CD14-positive monocyte (primary cell): ENCODE measurements around the gene DTD1. TPM values are rescaled to one million over a fixed set of nuclear protein-coding genes. Genes with fewer than 3 reads are reported as not detected.

ENCODE experiments used
- DNase-seq, 3 donors: peaks; one replicate each; pipeline ENCODE4 v3.0.0-alpha.2; 2011 to 2022
- H2AFZ ChIP-seq: 2 replicates; pipeline ENCODE4 v1.6.0; 2012; ENCODE audit warnings: mild to moderate bottlenecking, low read depth, low read length, inconsistent platforms; ENCODE audit not compliant: insufficient read depth, poor library complexity, severe bottlenecking
- H3K27ac ChIP-seq, 2 donors: 1 replicate in 1 of 2; 2 replicates in 1 of 2; pipeline ENCODE4 v1.5.1; 2012 to 2013; ENCODE audit warnings: low read length in 2 of 2, control low read depth in 1 of 2, inconsistent platforms in 1 of 2, low read depth in 1 of 2, mild to moderate bottlenecking in 1 of 2
- H3K27me3 ChIP-seq, 2 donors: one replicate each; pipeline versions ENCODE4 v1.6.0 to v1.6.1; 2011 to 2013; ENCODE audit warnings: low read length in 2 of 2; ENCODE audit not compliant: control insufficient read depth in 2 of 2, insufficient read depth in 2 of 2
- H3K36me3 ChIP-seq, 2 donors: replicated peaks in 1 of 2; 1 replicate in 1 of 2; 2 replicates in 1 of 2; pipeline versions ENCODE4 v1.5.1 to v1.6.1; 2012 to 2013; ENCODE audit warnings: low read length in 2 of 2, control low read depth in 1 of 2, inconsistent platforms in 1 of 2, mild to moderate bottlenecking in 1 of 2; ENCODE audit not compliant: insufficient read depth in 2 of 2, control insufficient read depth in 1 of 2
- H3K4me1 ChIP-seq, 2 donors: 1 replicate in 1 of 2; 2 replicates in 1 of 2; pipeline versions ENCODE4 v1.5.1 to v1.6.1; 2012 to 2013; ENCODE audit warnings: low read length in 2 of 2, control low read depth in 1 of 2, inconsistent platforms in 1 of 2, mild to moderate bottlenecking in 1 of 2, moderate library complexity in 1 of 2; ENCODE audit not compliant: insufficient read depth in 2 of 2, control insufficient read depth in 1 of 2
- H3K4me2 ChIP-seq: replicated peaks from 2 replicates; pipeline ENCODE3; 2012; ENCODE audit warnings: low read length, moderate library complexity, mild to moderate bottlenecking; ENCODE audit not compliant: poor library complexity, severe bottlenecking; ENCODE audit errors: extremely low read depth
- H3K4me3 ChIP-seq, 3 experiments: fragments of 200-600 bp in 1 of 3; sonication (generic) in 1 of 3; replicated peaks in 1 of 3; 1 replicate in 2 of 3; 2 replicates in 1 of 3; pipeline ENCODE4 v1.5.1; 2011 to 2013; ENCODE audit warnings: low read length in 3 of 3, mild to moderate bottlenecking in 3 of 3, control low read depth in 2 of 3, low read depth in 2 of 3, inconsistent platforms in 1 of 3, moderate library complexity in 1 of 3
- H3K79me2 ChIP-seq: 2 replicates; pipeline ENCODE4 v1.6.0; 2012; ENCODE audit warnings: mild to moderate bottlenecking, control low read depth, inconsistent platforms, low read length, moderate library complexity; ENCODE audit not compliant: insufficient read depth
- H3K9ac ChIP-seq: 2 replicates; pipeline ENCODE4 v1.6.0; 2017; ENCODE audit warnings: low read length, mild to moderate bottlenecking; ENCODE audit not compliant: insufficient read depth, poor library complexity, severe bottlenecking
- H3K9me3 ChIP-seq, 2 donors: replicated peaks in 1 of 2; 1 replicate in 1 of 2; 2 replicates in 1 of 2; pipeline versions ENCODE4 v1.5.1 to v1.6.1; 2012 to 2013; ENCODE audit warnings: low read length in 2 of 2, control low read depth in 1 of 2; ENCODE audit not compliant: control insufficient read depth in 1 of 2, insufficient read depth in 1 of 2
- H4K20me1 ChIP-seq: 2 replicates; pipeline ENCODE4 v1.6.0; 2012; ENCODE audit warnings: mild to moderate bottlenecking, low read length, control low read depth, moderate library complexity; ENCODE audit not compliant: insufficient read depth
- H3K27ac Mint-ChIP-seq, 7 donors: one replicate each; pipeline ENCODE4 v1.8.0; 2020; ENCODE audit warnings: mild to moderate bottlenecking in 7 of 7, mixed read lengths in 7 of 7, moderate library complexity in 6 of 7, inconsistent platforms in 2 of 7
- H3K27me3 Mint-ChIP-seq, 3 donors: one replicate each; pipeline ENCODE4 v1.8.0; 2021 to 2022; ENCODE audit warnings: low read depth in 3 of 3, mild to moderate bottlenecking in 3 of 3, mixed read lengths in 3 of 3, moderate library complexity in 3 of 3, inconsistent platforms in 1 of 3
- H3K36me3 Mint-ChIP-seq, 2 donors: one replicate each; pipeline ENCODE4 v1.8.0; 2020; ENCODE audit warnings: mixed read lengths in 2 of 2, inconsistent platforms in 1 of 2, mild to moderate bottlenecking in 1 of 2
- H3K4me1 Mint-ChIP-seq: one replicate; pipeline ENCODE4 v1.8.0; 2020; ENCODE audit warnings: mild to moderate bottlenecking, mixed read lengths
- H3K4me3 Mint-ChIP-seq, 2 donors: one replicate each; pipeline ENCODE4 v1.8.0; 2020; ENCODE audit warnings: mild to moderate bottlenecking in 2 of 2, mixed read lengths in 2 of 2, moderate library complexity in 1 of 2
- H3K9me3 Mint-ChIP-seq, 7 donors: one replicate each; pipeline ENCODE4 v1.8.0; 2020 to 2022; ENCODE audit warnings: mixed read lengths in 7 of 7, mild to moderate bottlenecking in 6 of 7, moderate library complexity in 6 of 7, inconsistent platforms in 2 of 7
- CTCF ChIP-seq: fragments of 200-600 bp; IDR thresholded peaks from one replicate; pipeline ENCODE4 v1.8.0; 2022; ENCODE audit warnings: antibody characterized with exemption, mild to moderate bottlenecking
- WGBS: methylation state at CpG from one replicate; pipeline ENCODE4 v1.1.5; 2013; ENCODE audit warnings: missing lambda C conversion rate; ENCODE audit not compliant: insufficient coverage; 5-methylcytosine and 5-hydroxymethylcytosine counted together
- intact Hi-C, 2 donors: fragments of 100-400 bp; cut with micrococcal nuclease; formaldehyde crosslinking; loops; one replicate each; pipeline versions ENCODE4 v1.15.0 to v1.15.1; 2023
- polyA plus RNA-seq, 3 donors: library from polyadenylated mRNA; depleted of rRNA in 1 of 3; unstranded in 2 of 3; stranded (reverse) in 1 of 3; fragments of 300-500 nt in 2 of 3; fragments of >200 nt in 1 of 3; fragmentation: Illumina TruSeq in 2 of 3; gene quantifications; 1 replicate in 2 of 3; 2 replicates in 1 of 3; pipeline ENCODE4 v1.2.3, GENCODE V29; 2012 to 2021

The DTD1 gene
- polyA plus RNA-seq, 3 donors: 18.8 to 33.6 (median 26.3) TPM

GRCh38 chr20:18740726-18741125, 152.9 kb downstream of the DTD1 start:
- no CpG with 5 or more reads among the region's 3 CpGs for WGBS
- intact Hi-C loops: no loop called here
- peaks cover 2 to 5% (median 3%) of the 10 kb centered on the region in 7 donors for H3K9me3 Mint-ChIP-seq

GRCh38 chr20:18742841-18743240, 155.0 kb downstream of the DTD1 start:
- H3K4me1 Mint-ChIP-seq: peaks cover 11% of the 10 kb centered on the region
- no peak for TF ChIP-seq CTCF
- intact Hi-C loops: no loop called here
- no peaks in the 10 kb centered on the region for H3K27me3 Mint-ChIP-seq
- H3K9me3 Mint-ChIP-seq: peaks cover 0 to 4% (median 2%) of the 10 kb centered on the region in 7 donors
- H3K4me1 ChIP-seq: peaks cover 7 to 8% of the 10 kb centered on the region in 2 donors
- H4K20me1 ChIP-seq: no peaks in the 10 kb centered on the region
- peaks cover 12 to 15% of the 10 kb centered on the region in 2 donors for H3K36me3 Mint-ChIP-seq
- H3K79me2 ChIP-seq: no peaks in the 10 kb centered on the region
- no peak for DNase-seq
- peaks cover 0 to 8% of the 10 kb centered on the region in 2 donors for H3K36me3 ChIP-seq
- 100% methylated on average over 1 of the region's 3 CpGs for WGBS
- H3K27ac Mint-ChIP-seq: no peak overlapping the region
- H3K4me2 ChIP-seq: no peak overlapping the region
- no peaks in the 10 kb centered on the region for H3K27me3 ChIP-seq
- H3K9ac ChIP-seq: no peak overlapping the region
- no peak overlapping the region for H3K27ac ChIP-seq
- H3K9me3 ChIP-seq: peaks cover 0 to 2% of the 10 kb centered on the region in 2 donors
- no peak overlapping the region for H3K4me3 ChIP-seq
- no peak overlapping the region for H3K4me3 Mint-ChIP-seq
- H2AFZ ChIP-seq: no peak overlapping the region

More at GRCh38 chr20:18740726-18741125, 152.9 kb downstream of the DTD1 start:
- Mint-ChIP-seq H3K4me3 (no peak overlapping the region), H3K27ac (no peak overlapping the region), H3K27me3 (peaks cover 0 to 4% (median 0%) of the 10 kb centered on the region in 3 donors), H3K4me1 (peaks cover 15% of the 10 kb centered on the region), H3K36me3 (peaks cover 10 to 15% of the 10 kb centered on the region in 2 donors)
- Histone ChIP-seq H3K4me1 (peaks cover 9 to 14% of the 10 kb centered on the region in 2 donors), H3K9me3 (peaks cover 0 to 8% of the 10 kb centered on the region in 2 donors), H2AFZ (no peak overlapping the region), H3K27ac (no peak overlapping the region), H3K27me3 (no peaks in the 10 kb centered on the region), H3K4me3 (no peak overlapping the region), H4K20me1 (no peaks in the 10 kb centered on the region), H3K79me2 (no peaks in the 10 kb centered on the region), H3K4me2 (no peak overlapping the region), H3K9ac (no peak overlapping the region), H3K36me3 (peaks cover 0 to 8% of the 10 kb centered on the region in 2 donors)
- DNase-seq: no peak
- no peak for TF ChIP-seq CTCF
